ENCODE data around the gene PLSCR4.

- no peak for TF ChIP-seq CTCF (IDR thresholded peaks at IDR 0.05)
- peak in 1 of 2 donors; percentile 51 for TF ChIP-seq POLR2A (IDR thresholded peaks at IDR 0.05)
Observed at GRCh38 chr3:146250449-146251382, at the start of gene PLSCR4.

Measured in heart left ventricle (tissue), 13 donors.